HEK293 (cell line): Measurements from ENCODE around the gene HOXC10.

Experiments
- CTCF ChIA-PET: fragments of 350-600 bp; formaldehyde crosslinking; extraction: SDS; loops from one replicate; lab custom pipeline; 2021; ENCODE audit warnings: antibody characterized with exemption; lab: Yijun Ruan, JAX
- POLR2A ChIA-PET: fragments of 300-600 bp; formaldehyde crosslinking; extraction: SDS; loops from one replicate; lab custom pipeline; 2020; ENCODE audit warnings: antibody characterized with exemption, inconsistent platforms; lab: Yijun Ruan, JAX
- H3K27ac ChIP-seq: fragments of 200-500 bp; sonication (Bioruptor generic); 2 replicates; pipeline ENCODE4 v1.5.1; 2014; ENCODE audit warnings: low read depth, low read length, control low read depth, inconsistent platforms; ENCODE audit errors: extremely low read depth
- H3K36me3 ChIP-seq, 2 experiments: fragments of 200-500 bp in 1 of 2; sonication (Bioruptor generic) in 1 of 2; 1 replicate in 1 of 2; 2 replicates in 1 of 2; pipeline ENCODE4 v1.5.1; 2014 to 2017; ENCODE audit warnings: inconsistent platforms in 2 of 2, low read length in 2 of 2; ENCODE audit not compliant: control insufficient read depth in 2 of 2, insufficient read depth in 1 of 2
- H3K4me1 ChIP-seq: fragments of 200-500 bp; sonication (Bioruptor generic); 2 replicates; pipeline ENCODE4 v1.5.1; 2014; ENCODE audit warnings: mild to moderate bottlenecking, low read length, inconsistent platforms; ENCODE audit not compliant: control insufficient read depth, insufficient read depth
- H3K4me3 ChIP-seq: 2 replicates; pipeline ENCODE4 v1.5.1; 2011; ENCODE audit warnings: low read depth, mild to moderate bottlenecking, control low read depth, low read length, moderate library complexity
- H3K9me3 ChIP-seq: fragments of 200-500 bp; sonication (Bioruptor generic); 2 replicates; pipeline ENCODE4 v1.5.1; 2014; ENCODE audit warnings: low read depth, low read length, inconsistent platforms; ENCODE audit not compliant: control insufficient read depth, insufficient read depth
- BCL11B ChIP-seq: fragments of 450-650 bp; formaldehyde crosslinking; IDR thresholded peaks from 2 replicates; pipeline ENCODE4 v1.5.1; 2016; ENCODE audit warnings: low read depth, missing biosample characterization, missing genetic modification characterization
- BCL6B ChIP-seq: fragments of 450-650 bp; formaldehyde crosslinking; IDR thresholded peaks from 2 replicates; pipeline ENCODE4 v1.5.1; 2017; ENCODE audit warnings: missing biosample characterization, missing genetic modification characterization
- GLIS2 ChIP-seq: fragments of 450-650 bp; formaldehyde crosslinking; IDR thresholded peaks from 2 replicates; pipeline ENCODE4 v1.5.1; 2016; ENCODE audit warnings: missing biosample characterization, missing genetic modification characterization
- IKZF3 ChIP-seq: fragments of 450-650 bp; IDR thresholded peaks from 2 replicates; pipeline ENCODE4 v1.5.0; 2018; ENCODE audit warnings: missing biosample characterization, mild to moderate bottlenecking, missing genetic modification characterization, moderate library complexity
- KLF1 ChIP-seq: fragments of 450-650 bp; formaldehyde crosslinking; IDR thresholded peaks from 2 replicates; pipeline ENCODE4 v1.5.1; 2016; ENCODE audit warnings: missing biosample characterization, missing genetic modification characterization
- OVOL3 ChIP-seq: fragments of 450-650 bp; formaldehyde crosslinking; IDR thresholded peaks from 2 replicates; pipeline ENCODE4 v1.5.1; 2016; ENCODE audit warnings: missing biosample characterization, missing genetic modification characterization
- PATZ1 ChIP-seq: fragments of 450-650 bp; formaldehyde crosslinking; IDR thresholded peaks from 2 replicates; pipeline ENCODE4 v1.5.1; 2016; ENCODE audit warnings: missing biosample characterization, missing genetic modification characterization
- SP2 ChIP-seq: fragments of 450-650 bp; formaldehyde crosslinking; IDR thresholded peaks from 2 replicates; pipeline ENCODE4 v1.5.1; 2016; ENCODE audit warnings: missing biosample characterization, missing genetic modification characterization
- ZBTB11 ChIP-seq: fragments of 450-650 bp; formaldehyde crosslinking; conservative IDR thresholded peaks from 2 replicates; pipeline ENCODE4 v1.5.1; 2016; ENCODE audit warnings: low read depth, missing biosample characterization, missing genetic modification characterization
- ZBTB8A ChIP-seq: fragments of 450-650 bp; formaldehyde crosslinking; IDR thresholded peaks from 2 replicates; pipeline ENCODE4 v1.5.1; 2016; ENCODE audit warnings: missing biosample characterization, missing genetic modification characterization
- ZFP3 ChIP-seq: fragments of 450-650 bp; formaldehyde crosslinking; IDR thresholded peaks from 2 replicates; pipeline ENCODE4 v1.5.1; 2016; ENCODE audit warnings: low read depth, missing biosample characterization, missing genetic modification characterization
- ZNF148 ChIP-seq: fragments of 450-650 bp; formaldehyde crosslinking; IDR thresholded peaks from 2 replicates; pipeline ENCODE4 v1.5.0; 2017; ENCODE audit warnings: missing biosample characterization, missing genetic modification characterization, borderline replicate concordance
- ZNF18 ChIP-seq: fragments of 450-650 bp; formaldehyde crosslinking; IDR thresholded peaks from 2 replicates; pipeline ENCODE4 v1.5.1; 2016; ENCODE audit warnings: missing biosample characterization, missing genetic modification characterization
- ZNF19 ChIP-seq: fragments of 450-650 bp; formaldehyde crosslinking; IDR thresholded peaks from 2 replicates; pipeline ENCODE4; 2016; ENCODE audit warnings: missing biosample characterization, missing genetic modification characterization, low read depth
- ZNF398 ChIP-seq: fragments of 450-650 bp; formaldehyde crosslinking; IDR thresholded peaks from 2 replicates; pipeline ENCODE4 v1.5.1; 2017; ENCODE audit warnings: missing biosample characterization, missing genetic modification characterization
- ZNF514 ChIP-seq: fragments of 450-650 bp; formaldehyde crosslinking; IDR thresholded peaks from 2 replicates; pipeline ENCODE4 v1.5.1; 2016; ENCODE audit warnings: missing biosample characterization, missing genetic modification characterization
- ZNF660 ChIP-seq: fragments of 450-650 bp; IDR thresholded peaks from 2 replicates; pipeline ENCODE4 v1.5.1; 2018; ENCODE audit warnings: missing biosample characterization, mild to moderate bottlenecking, missing genetic modification characterization
- ZNF677 ChIP-seq: fragments of 450-650 bp; IDR thresholded peaks from 2 replicates; pipeline ENCODE4 v1.5.0; 2018; ENCODE audit warnings: missing biosample characterization, mild to moderate bottlenecking, missing genetic modification characterization, moderate library complexity
- ZNF692 ChIP-seq: fragments of 450-650 bp; formaldehyde crosslinking; IDR thresholded peaks from 2 replicates; pipeline ENCODE4 v1.5.1; 2016; ENCODE audit warnings: missing biosample characterization, missing genetic modification characterization
- ZNF777 ChIP-seq: fragments of 450-650 bp; formaldehyde crosslinking; IDR thresholded peaks from 2 replicates; pipeline ENCODE4 v1.5.1; 2017; ENCODE audit warnings: missing biosample characterization, missing genetic modification characterization, borderline replicate concordance
- ZNF792 ChIP-seq: fragments of 450-650 bp; formaldehyde crosslinking; IDR thresholded peaks from 2 replicates; pipeline ENCODE4 v1.5.1; 2016; ENCODE audit warnings: missing biosample characterization, missing genetic modification characterization

The HOXC10 gene

GRCh38 chr12:54018468-54018984, 33.6 kb downstream of the HOXC10 start (continued):
- peak; percentile 70 for TF ChIP-seq ZNF398 (tag by site-specific recombination)
- TF ChIP-seq ZNF692: peak; percentile 88
- no peak for TF ChIP-seq ZFP3 (tag by site-specific recombination)
- TF ChIP-seq ZNF677 (tag by site-specific recombination): no peak
- no peak for TF ChIP-seq ZNF19 (tag by site-specific recombination)
- peak; percentile 90 for TF ChIP-seq ZNF18
- no peak for TF ChIP-seq ZNF792 (tag by site-specific recombination)
- no peak for TF ChIP-seq SP2 (tag by site-specific recombination)
- no peak for TF ChIP-seq BCL6B (tag by site-specific recombination)
- TF ChIP-seq ZNF514: no peak
- peak; percentile 22; the same call in 1 of the 2 replicates for TF ChIP-seq BCL11B (tag by site-specific recombination)
- no peak for TF ChIP-seq ZNF148 (tag by site-specific recombination)
- TF ChIP-seq ZNF777 (tag by site-specific recombination): no peak
- peak; percentile 74 for TF ChIP-seq KLF1 (tag by site-specific recombination)

GRCh38 chr12:54019091-54019811, 34.3 kb downstream of the HOXC10 start:
- Histone ChIP-seq H3K36me3 (no peaks in the 10 kb centered on the region), H3K27ac (peak overlapping the region; percentile 100), H3K9me3 (no peaks in the 10 kb centered on the region), H3K4me3 (peak overlapping the region; percentile 81), H3K4me1 (peaks cover 62% of the 10 kb centered on the region)
- CTCF ChIA-PET: interaction anchor here (0.6 kb wide), 1 partner anchor 170 kb away, joined by 3 read pairs; no protein-coding TSS in a partner anchor
- POLR2A ChIA-PET: no interaction called here
- TF ChIP-seq OVOL3 (no peak), IKZF3 (tag by site-specific recombination) (peak; percentile 6; the same call in 1 of the 2 replicates), PATZ1 (tag by site-specific recombination) (peak; percentile 50), ZBTB8A (peak; percentile 89), ZBTB11 (tag by site-specific recombination) (peak; percentile 56; the same call in 1 of the 2 replicates), GLIS2 (peak; percentile 39; the same call in 1 of the 2 replicates), ZNF660 (tag by site-specific recombination) (peak; percentile 28; the same call in 1 of the 2 replicates)
